IMR-90 (cell line): ENCODE data around the gene PLEKHA4.
"Not testable (repeated sequence)": the region's sequence is repeated elsewhere in the genome, so short reads cannot be mapped to it uniquely, and the experiment has no call there.

Source experiments
- BHLHE40 ChIP-seq: fragments of 150-350 bp; IDR thresholded peaks from 2 replicates; pipeline ENCODE4 v1.6.1; 2016; ENCODE audit warnings: mild to moderate bottlenecking, low read depth, low read length
- CHD1 ChIP-seq: IDR thresholded peaks from 2 replicates; pipeline ENCODE4 v1.6.1; 2012; ENCODE audit warnings: low read depth, low read length, improper control_type of control experiment
- FOS ChIP-seq: fragments of 150-350 bp; IDR thresholded peaks from 2 replicates; pipeline ENCODE4 v1.6.1; 2016; ENCODE audit warnings: low read depth, low read length
- MXI1 ChIP-seq: IDR thresholded peaks from 2 replicates; pipeline ENCODE4 v1.6.1; 2012; ENCODE audit warnings: low read depth, mild to moderate bottlenecking, low read length, moderate library complexity, borderline replicate concordance
- POLR2A ChIP-seq: IDR thresholded peaks from 2 replicates; pipeline ENCODE4 v1.6.1; 2012; ENCODE audit warnings: mild to moderate bottlenecking, low read depth, low read length
- RCOR1 ChIP-seq: IDR thresholded peaks from 2 replicates; pipeline ENCODE4 v1.6.1; 2012; ENCODE audit warnings: mild to moderate bottlenecking, low read length, improper control_type of control experiment; ENCODE audit not compliant: insufficient replicate concordance
- SMC3 ChIP-seq: fragments of 150-350 bp; IDR thresholded peaks from 2 replicates; pipeline ENCODE4 v1.6.1; 2016; ENCODE audit warnings: low read depth, mild to moderate bottlenecking, antibody characterized with exemption, low read length, moderate library complexity
- TF ChIP-seq, protein P1 (sequence below): conservative IDR thresholded peaks from 2 replicates; pipeline ENCODE4 v1.5.1; 2012; ENCODE audit warnings: mild to moderate bottlenecking, low read depth, low read length, improper control_type of control experiment

DNA sequence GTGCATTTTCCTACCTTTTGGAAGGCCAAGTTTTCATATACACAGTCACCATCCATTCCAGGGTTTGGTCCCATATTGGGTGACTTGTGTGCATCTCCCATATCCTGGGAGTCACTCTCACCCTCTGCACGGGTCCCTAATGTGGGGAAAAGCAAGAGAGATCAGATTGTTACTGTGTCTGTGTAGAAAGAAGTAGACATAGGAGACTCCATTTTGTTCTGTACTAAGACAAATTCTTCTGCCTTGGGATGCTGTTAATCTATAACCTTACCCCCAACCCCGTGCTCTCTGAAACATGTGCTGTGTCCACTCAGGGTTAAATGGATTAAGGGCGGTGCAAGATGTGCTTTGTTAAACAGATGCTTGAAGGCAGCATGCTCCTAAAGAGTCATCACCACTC is 21.1 kb upstream of the PLEKHA4 start:
- TF ChIP-seq RCOR1, MXI1, POLR2A, CHD1, BHLHE40, SMC3, FOS: not testable (repeated sequence)
- TF ChIP-seq, protein P1, sequence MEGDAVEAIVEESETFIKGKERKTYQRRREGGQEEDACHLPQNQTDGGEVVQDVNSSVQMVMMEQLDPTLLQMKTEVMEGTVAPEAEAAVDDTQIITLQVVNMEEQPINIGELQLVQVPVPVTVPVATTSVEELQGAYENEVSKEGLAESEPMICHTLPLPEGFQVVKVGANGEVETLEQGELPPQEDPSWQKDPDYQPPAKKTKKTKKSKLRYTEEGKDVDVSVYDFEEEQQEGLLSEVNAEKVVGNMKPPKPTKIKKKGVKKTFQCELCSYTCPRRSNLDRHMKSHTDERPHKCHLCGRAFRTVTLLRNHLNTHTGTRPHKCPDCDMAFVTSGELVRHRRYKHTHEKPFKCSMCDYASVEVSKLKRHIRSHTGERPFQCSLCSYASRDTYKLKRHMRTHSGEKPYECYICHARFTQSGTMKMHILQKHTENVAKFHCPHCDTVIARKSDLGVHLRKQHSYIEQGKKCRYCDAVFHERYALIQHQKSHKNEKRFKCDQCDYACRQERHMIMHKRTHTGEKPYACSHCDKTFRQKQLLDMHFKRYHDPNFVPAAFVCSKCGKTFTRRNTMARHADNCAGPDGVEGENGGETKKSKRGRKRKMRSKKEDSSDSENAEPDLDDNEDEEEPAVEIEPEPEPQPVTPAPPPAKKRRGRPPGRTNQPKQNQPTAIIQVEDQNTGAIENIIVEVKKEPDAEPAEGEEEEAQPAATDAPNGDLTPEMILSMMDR = not testable (repeated sequence)
